Mucosa of descending colon (tissue), 3 donors: Measurements from ENCODE around the gene ATRN. TPM values are rescaled to one million over a fixed set of nuclear protein-coding genes. Genes with fewer than 3 reads are reported as not detected.

Experiments
- ATAC-seq: fragments of 200-7000 bp; cut with Tn5 transposase; one replicate; pipeline ENCODE4 v1.9.1; 2020; ENCODE audit warnings: mild to moderate bottlenecking, moderate library complexity
- DNase-seq, 3 donors: peaks; one replicate each; pipeline ENCODE4 v3.0.0-alpha.2; 2020
- H3K36me3 ChIP-seq: fragments of 200-600 bp; one replicate; pipeline ENCODE4 v1.8.0; 2021; ENCODE audit warnings: low read depth, mild to moderate bottlenecking
- H3K4me1 ChIP-seq: fragments of 200-600 bp; one replicate; pipeline ENCODE4 v1.8.0; 2021; ENCODE audit warnings: low read depth, mild to moderate bottlenecking
- H3K4me3 ChIP-seq: fragments of 200-600 bp; one replicate; pipeline ENCODE4 v1.8.0; 2021; ENCODE audit warnings: mild to moderate bottlenecking
- H3K9me3 ChIP-seq: fragments of 200-600 bp; one replicate; pipeline ENCODE4 v1.8.0; 2021; ENCODE audit warnings: mild to moderate bottlenecking
- CTCF ChIP-seq: fragments of 200-600 bp; IDR thresholded peaks from one replicate; pipeline ENCODE4 v1.8.0; 2022; ENCODE audit warnings: antibody characterized with exemption, mild to moderate bottlenecking
- intact Hi-C, 2 donors: fragments of 100-400 bp; cut with DNase I in 1 of 2; cut with micrococcal nuclease in 1 of 2; formaldehyde crosslinking; loops; one replicate each; pipeline versions ENCODE4 v1.11.0 to v1.11.1; 2022; cut with DNase I, micrococcal nuclease
- total RNA-seq, 3 donors: library from RNA; stranded (reverse); fragmentation: NEBNext Ultra II Directional in 2 of 3; extraction: Animal tissue kit (Norgen Biotek cat#: 25700) in 2 of 3; gene quantifications; one replicate each; pipeline versions ENCODE4 v1.2.1 to v1.2.4, GENCODE V29; 2021 to 2023
- donor health status: DM: no; HTN: no; CAD: no; lungs with moderate emphysema.
- donor health status: DM: no; HTN: no; CAD: no.
- donor health status: DM: no; HTN: yes; CAD: no.

The ATRN gene
- total RNA-seq, 3 donors from 2014 or later: 22.1 to 28.2 (median 23.7) TPM

- H3K4me1 ChIP-seq: no peaks in the 10 kb centered on the region
- no peaks in the 10 kb centered on the region for H3K9me3 ChIP-seq
- no peak overlapping the region for H3K4me3 ChIP-seq
- no peak for TF ChIP-seq CTCF
- no peaks in the 10 kb centered on the region for H3K36me3 ChIP-seq
- intact Hi-C loops: no loop called here
- no peak for DNase-seq
- ATAC-seq: no peak
These were observed 81.0 kb downstream of the ATRN start for GRCh38 chr20:3551681-3552434.

- ATAC-seq (no peak), DNase-seq (no peak)
- Histone ChIP-seq H3K4me3 (no peak overlapping the region), H3K4me1 (no peaks in the 10 kb centered on the region), H3K36me3 (no peaks in the 10 kb centered on the region), H3K9me3 (no peaks in the 10 kb centered on the region)
- intact Hi-C loops: no loop called here
- TF ChIP-seq CTCF: no peak
These were observed 82.8 kb downstream of the ATRN start for GRCh38 chr20:3553663-3554062.

GRCh38 chr20:3557237-3557785 is 86.5 kb downstream of the ATRN start:
- TF ChIP-seq CTCF: no peak
- no peaks in the 10 kb centered on the region for H3K9me3 ChIP-seq
- no peaks in the 10 kb centered on the region for H3K4me1 ChIP-seq
- no peak for DNase-seq
- no peak overlapping the region for H3K4me3 ChIP-seq
- intact Hi-C loops: no loop called here
- ATAC-seq: no peak
- no peaks in the 10 kb centered on the region for H3K36me3 ChIP-seq

GRCh38 chr20:3559231-3559630 is 88.4 kb downstream of the ATRN start:
- Histone ChIP-seq H3K9me3 (no peaks in the 10 kb centered on the region), H3K4me1 (no peaks in the 10 kb centered on the region), H3K4me3 (no peak overlapping the region), H3K36me3 (no peaks in the 10 kb centered on the region)
- DNase-seq (no peak), ATAC-seq (no peak)
- intact Hi-C loops: no loop called here
- TF ChIP-seq CTCF: no peak

- ATAC-seq: no peak
These were observed 88.8 kb downstream of the ATRN start for GRCh38 chr20:3559637-3560036.

More at GRCh38 chr20:3559637-3560036, 88.8 kb downstream of the ATRN start:
- Histone ChIP-seq H3K4me3 (no peak overlapping the region), H3K9me3 (no peaks in the 10 kb centered on the region), H3K4me1 (no peaks in the 10 kb centered on the region), H3K36me3 (no peaks in the 10 kb centered on the region)
- no peak for DNase-seq
- no peak for TF ChIP-seq CTCF
- intact Hi-C loops: no loop called here
